HEK293T (cell line): ENCODE data around the gene RHOJ.

ENCODE experiments used
- ARNT ChIP-seq: fragments of 450-650 bp; IDR thresholded peaks from 2 replicates; pipeline ENCODE4 v1.6.1; 2017; ENCODE audit warnings: mild to moderate bottlenecking
- CTBP1 ChIP-seq: fragments of 450-650 bp; IDR thresholded peaks from 2 replicates; pipeline ENCODE4 v1.6.1; 2016; ENCODE audit warnings: borderline replicate concordance
- FOXA1 ChIP-seq: fragments of 450-650 bp; IDR thresholded peaks from 2 replicates; pipeline ENCODE4 v1.6.1; 2016; ENCODE audit warnings: mild to moderate bottlenecking
- FOXK2 ChIP-seq: fragments of 450-650 bp; IDR thresholded peaks from 2 replicates; pipeline ENCODE4 v1.6.1; 2016; ENCODE audit warnings: mild to moderate bottlenecking
- PKNOX1 ChIP-seq: fragments of 450-650 bp; IDR thresholded peaks from 2 replicates; pipeline ENCODE4 v1.6.1; 2016
- SP1 ChIP-seq: fragments of 450-650 bp; IDR thresholded peaks from 2 replicates; pipeline ENCODE4 v1.6.1; 2017
- SUZ12 ChIP-seq: fragments of 450-650 bp; IDR thresholded peaks from 2 replicates; pipeline ENCODE4 v1.6.1; 2016; ENCODE audit warnings: mild to moderate bottlenecking
- TARDBP ChIP-seq: fragments of 450-650 bp; IDR thresholded peaks from 2 replicates; pipeline ENCODE4 v1.6.1; 2016
- ZNF384 ChIP-seq: fragments of 450-650 bp; IDR thresholded peaks from 2 replicates; pipeline ENCODE4 v1.6.1; 2016

DNA sequence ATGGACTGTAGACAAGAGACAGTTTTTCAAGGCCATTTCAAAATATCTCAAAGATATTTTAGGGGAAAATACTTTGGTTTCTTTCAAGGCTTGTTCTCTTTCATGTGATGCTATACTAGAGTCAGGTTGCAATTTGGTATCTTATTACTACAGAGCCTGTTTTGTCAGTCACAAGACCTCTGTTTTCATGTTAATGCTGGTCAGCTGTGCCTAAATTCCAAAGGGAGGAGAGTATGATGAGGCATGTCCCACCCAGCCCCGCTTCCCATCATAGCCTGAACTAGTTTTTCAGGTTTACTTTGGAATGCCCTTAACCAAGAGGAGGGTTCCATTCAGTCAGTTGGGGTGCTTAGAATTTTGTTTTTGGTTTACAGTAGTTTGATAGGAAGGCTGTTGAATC lies 61.9 kb downstream of the RHOJ start:
- TF ChIP-seq SP1: no peak
- TF ChIP-seq PKNOX1: no peak
- TF ChIP-seq SUZ12: no peak
- TF ChIP-seq FOXK2: no peak
- no peak for TF ChIP-seq ZNF384
- TF ChIP-seq CTBP1: no peak
- no peak for TF ChIP-seq FOXA1
- TF ChIP-seq TARDBP: no peak
- TF ChIP-seq ARNT: no peak
